Inflammatory macrophage treated with lipopolysaccharide for 4 hours (primary cell): Measurements from ENCODE around the gene USP11.

Experiments used
- DNase-seq: peaks from one replicate; pipeline ENCODE4 v3.0.0-alpha.2; 2020

USP11 gene

GRCh38 chrX:47206316-47206715 is 26.5 kb upstream of the USP11 start:
- no peak for DNase-seq

- no peak for DNase-seq
Measured at GRCh38 chrX:47208108-47208507, 24.7 kb upstream of the USP11 start.

GRCh38 chrX:47209508-47210238 is 23.1 kb upstream of the USP11 start:
- no peak for DNase-seq

GRCh38 chrX:47210661-47211425 is 22.0 kb upstream of the USP11 start:
- DNase-seq = no peak

- no peak for DNase-seq
Measured at GRCh38 chrX:47212381-47213293, 20.2 kb upstream of the USP11 start.

DNA sequence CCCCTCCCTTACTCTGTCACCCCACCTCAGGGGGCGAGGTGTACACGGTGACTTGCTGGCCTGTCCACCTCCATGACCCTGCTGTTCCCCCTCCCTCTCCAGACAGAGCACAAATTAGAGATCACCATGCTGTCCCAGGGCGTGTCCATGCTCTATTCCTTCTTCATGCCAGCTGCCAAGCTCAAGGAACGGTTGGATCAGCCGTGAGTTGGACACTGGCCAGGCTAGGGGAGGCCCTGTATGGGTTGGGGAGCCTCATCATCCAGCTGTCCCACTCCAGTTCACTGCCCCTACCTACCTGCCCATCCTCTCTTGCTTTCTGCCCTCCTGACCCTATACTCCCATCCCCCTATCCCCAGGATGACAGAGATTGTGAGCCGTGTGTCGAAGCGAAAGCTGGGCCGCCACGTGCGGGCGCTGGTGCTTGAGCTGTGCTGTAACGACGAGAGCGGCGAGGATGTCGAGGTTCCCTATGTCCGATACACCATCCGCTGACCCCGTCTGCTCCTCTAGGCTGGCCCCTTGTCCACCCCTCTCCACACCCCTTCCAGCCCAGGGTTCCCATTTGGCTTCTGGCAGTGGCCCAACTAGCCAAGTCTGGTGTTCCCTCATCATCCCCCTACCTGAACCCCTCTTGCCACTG is 18.3 kb upstream of the USP11 start:
- DNase-seq = no peak

DNA sequence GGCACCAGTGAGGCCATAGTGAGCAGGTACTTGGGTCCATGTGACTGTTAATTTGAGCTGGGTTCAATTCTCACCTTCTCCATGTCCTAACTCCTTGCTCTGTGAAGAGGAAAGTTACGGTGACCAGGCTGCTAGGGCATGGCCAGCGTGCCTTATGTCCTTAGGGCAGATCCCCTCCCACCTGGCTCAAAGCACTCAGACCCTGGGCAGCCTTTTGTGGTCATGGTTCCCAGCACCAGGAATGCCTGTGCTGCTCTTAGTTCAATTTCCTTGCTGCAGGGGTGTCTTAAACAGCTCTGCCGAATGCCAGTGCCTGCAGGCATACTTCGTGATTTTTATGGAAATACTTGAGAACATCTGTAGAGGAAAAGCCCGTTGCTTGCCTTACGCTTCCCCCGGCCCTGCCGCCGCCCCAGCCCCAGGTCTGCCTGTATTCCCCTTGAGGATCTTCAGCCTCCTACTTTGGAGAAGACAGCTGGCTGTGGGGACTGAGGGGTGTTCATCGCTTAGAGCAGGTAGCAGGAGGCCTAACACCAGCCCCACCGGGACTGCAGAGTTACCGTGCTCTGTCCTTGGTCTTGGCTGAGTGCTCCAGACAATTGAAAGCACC is 17.4 kb upstream of the USP11 start:
- DNase-seq = no peak

DNA sequence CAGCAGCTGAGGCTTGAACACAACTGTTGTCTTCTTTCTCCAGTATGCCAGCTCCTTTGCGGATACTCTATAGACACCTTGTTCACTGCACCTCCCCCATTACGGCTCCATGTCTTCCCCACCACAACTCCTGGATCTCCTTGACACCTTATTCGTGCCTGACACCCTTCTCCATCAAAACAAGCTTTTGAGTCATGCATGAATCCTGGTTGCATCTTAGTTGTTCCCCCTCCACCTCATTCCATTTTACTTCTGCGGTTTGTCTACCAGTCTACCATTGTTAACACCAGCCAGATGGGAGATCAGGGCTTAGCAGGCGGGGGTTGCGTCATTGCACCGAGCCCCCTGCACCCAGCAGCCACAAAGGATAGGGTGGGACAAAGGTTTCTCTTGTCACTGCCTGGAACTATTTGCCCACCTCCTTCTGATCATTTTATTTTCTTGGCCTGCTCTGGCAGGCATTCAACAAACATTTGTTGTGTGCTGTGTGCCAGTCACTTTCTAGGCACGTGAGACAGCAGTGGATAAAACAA is 16.4 kb upstream of the USP11 start:
- DNase-seq = no peak

DNA sequence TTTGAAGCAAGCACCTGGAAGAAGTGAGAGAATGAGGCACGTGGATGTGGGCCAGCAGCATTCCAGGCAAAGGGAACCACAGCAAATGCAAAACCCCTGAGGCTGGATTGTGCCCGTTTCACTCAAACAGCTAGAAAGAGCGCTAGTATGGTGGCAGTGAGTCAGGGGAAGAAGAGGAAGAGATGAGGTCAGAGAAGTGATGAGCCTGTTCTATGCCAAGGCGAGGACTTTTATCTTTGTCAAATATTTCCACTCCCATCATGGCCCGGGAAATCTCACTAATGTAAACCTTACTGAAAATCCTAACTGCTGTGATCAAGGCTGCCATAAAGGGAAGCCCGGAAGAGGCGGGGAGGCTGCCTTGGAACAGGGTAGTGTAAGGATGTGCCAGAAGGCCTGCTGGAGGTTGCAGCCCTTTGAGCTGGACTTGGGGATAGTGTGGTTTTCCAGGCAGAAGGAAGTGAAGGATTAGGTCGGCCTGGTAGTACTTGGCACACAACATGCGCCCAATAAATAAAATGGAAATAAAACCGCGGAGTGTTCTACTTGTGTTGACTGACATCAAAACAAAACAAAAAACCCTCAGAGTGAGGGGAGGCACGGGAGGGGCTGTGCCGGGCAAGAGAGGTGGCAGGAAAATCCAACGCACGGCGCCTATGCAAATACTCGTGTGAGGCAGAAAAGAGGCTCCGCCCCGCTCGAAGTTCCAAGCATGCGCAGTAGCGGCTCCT is 15.5 kb upstream of the USP11 start:
- peak; percentile 62 for DNase-seq

- DNase-seq = peak; percentile 98
Measured at GRCh38 chrX:47217852-47218279, 14.9 kb upstream of the USP11 start.

- DNase-seq = peak; percentile 76
Measured at GRCh38 chrX:47218280-47218919, 14.4 kb upstream of the USP11 start, which contains the start of gene CDK16. TSS of gene CDK16 (plus strand) at chrX:47218681. CDS start at chrX:47223558, 4,877 bp downstream.

DNA sequence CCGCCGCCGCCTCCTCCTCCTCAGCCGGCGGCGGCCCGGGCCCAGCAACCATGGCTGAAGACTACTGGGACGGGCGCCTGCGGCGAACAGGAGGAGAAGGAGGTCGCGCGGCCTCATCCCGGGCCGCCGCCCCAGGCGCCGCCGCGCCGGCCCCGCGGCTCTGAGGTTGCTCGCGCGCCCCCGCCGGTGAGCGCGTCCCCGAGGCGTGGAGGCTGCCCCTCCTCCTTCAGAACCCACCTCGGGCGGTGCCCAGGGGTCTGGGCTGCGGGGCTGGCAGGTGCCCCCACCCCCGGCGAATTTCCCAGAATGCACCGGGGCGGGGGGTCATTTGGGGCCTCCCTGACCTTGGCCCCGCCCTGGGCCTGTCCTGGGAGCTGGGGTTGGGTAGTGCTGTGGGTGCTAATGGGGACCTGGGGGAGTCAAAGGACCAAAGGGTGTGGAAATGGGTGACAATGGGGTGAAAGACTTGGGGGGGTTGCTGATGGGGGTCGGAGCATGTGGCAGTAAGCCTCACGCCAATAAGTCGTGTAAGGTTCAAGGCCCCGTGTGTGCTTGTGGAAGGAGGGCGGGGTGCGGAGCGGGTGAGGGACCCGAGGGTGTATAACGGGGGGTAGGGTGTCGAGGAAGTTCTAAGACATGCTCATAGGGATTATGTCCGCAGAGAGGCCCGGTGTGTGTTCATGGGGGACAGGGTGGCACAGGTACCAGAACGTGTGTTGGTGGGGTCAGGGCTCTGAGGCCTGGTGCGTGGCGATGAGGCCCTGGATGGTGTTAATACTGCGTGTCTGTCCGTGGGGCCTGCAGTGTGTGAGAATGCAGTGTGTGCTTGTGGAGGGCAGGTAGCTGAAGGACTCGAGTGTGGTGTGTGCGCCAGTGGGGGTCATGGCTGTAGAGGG is 13.6 kb upstream of the USP11 start:
- peak; percentile 47 for DNase-seq

GRCh38 chrX:47221756-47222155 is 11.1 kb upstream of the USP11 start:
- DNase-seq = no peak

GRCh38 chrX:47222751-47223350 is 10.0 kb upstream of the USP11 start:
- DNase-seq = no peak

- DNase-seq = no peak
Measured at GRCh38 chrX:47223476-47224250, 9.1 kb upstream of the USP11 start.

GRCh38 chrX:47224266-47224895 is 8.4 kb upstream of the USP11 start:
- no peak for DNase-seq

- no peak for DNase-seq
Measured at GRCh38 chrX:47224896-47225290, 7.9 kb upstream of the USP11 start.

DNA sequence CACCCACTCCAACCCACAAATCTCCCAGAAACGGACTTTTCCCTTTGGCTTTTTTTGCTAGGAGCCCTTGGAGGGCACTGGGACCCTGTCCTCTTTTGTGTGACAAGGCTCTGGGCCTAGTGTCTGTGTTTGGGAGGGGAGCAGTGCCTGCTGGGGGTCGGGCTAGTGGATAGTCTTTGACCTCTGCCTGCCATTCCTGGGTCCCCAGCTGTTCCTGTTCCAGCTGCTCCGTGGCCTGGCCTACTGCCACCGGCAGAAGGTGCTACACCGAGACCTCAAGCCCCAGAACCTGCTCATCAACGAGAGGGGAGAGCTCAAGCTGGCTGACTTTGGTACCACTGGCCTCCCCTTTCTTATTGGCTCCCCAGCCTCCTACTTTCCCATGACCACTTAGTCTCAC is 6.7 kb upstream of the USP11 start:
- DNase-seq = no peak
